Thoracic aorta (tissue), 2 donors: ENCODE results near the gene CENPF. TPM values are rescaled to one million over a fixed set of nuclear protein-coding genes. Genes with fewer than 3 reads are reported as not detected.
"Not testable (repeated sequence)": the region's sequence is repeated elsewhere in the genome, so short reads cannot be mapped to it uniquely, and the experiment has no call there.

Experiments used
- ATAC-seq: fragments of 150-250 bp; one replicate; pipeline ENCODE4 v1.8.0; 2017; ENCODE audit warnings: low read depth; ENCODE audit not compliant: insufficient number of reproducible peaks, low FRiP score
- DNase-seq: peaks from one replicate; pipeline ENCODE4 v3.0.0-alpha.2; 2020; ENCODE audit warnings: low spot score
- H3K27ac ChIP-seq, 2 donors: fragments of 200-600 bp; sonication (generic); 1 replicate in 1 of 2; 2 replicates in 1 of 2; pipeline ENCODE4 v1.5.1; 2016; ENCODE audit warnings: mild to moderate bottlenecking in 2 of 2, moderate library complexity in 2 of 2
- H3K27me3 ChIP-seq: fragments of 200-600 bp; sonication (generic); replicated peaks from 2 replicates; pipeline ENCODE4 v1.6.0; 2016; ENCODE audit warnings: mild to moderate bottlenecking; ENCODE audit not compliant: insufficient read depth
- H3K36me3 ChIP-seq: fragments of 200-600 bp; sonication (generic); one replicate; pipeline ENCODE4 v1.5.1; 2016
- H3K4me1 ChIP-seq, 2 donors: fragments of 200-600 bp; sonication (generic); 1 replicate in 1 of 2; 2 replicates in 1 of 2; pipeline versions ENCODE4 v1.5.1 to v1.6.0; 2016; ENCODE audit warnings: low read depth in 2 of 2, mild to moderate bottlenecking in 1 of 2; ENCODE audit not compliant: control insufficient read depth in 1 of 2
- H3K4me3 ChIP-seq: fragments of 200-600 bp; sonication (generic); 2 replicates; pipeline ENCODE4 v1.5.1; 2016; ENCODE audit warnings: mild to moderate bottlenecking
- H3K9me3 ChIP-seq: fragments of 200-600 bp; sonication (generic); 2 replicates; pipeline ENCODE4 v1.5.1; 2016
- CTCF ChIP-seq: fragments of 200-600 bp; sonication (generic); IDR thresholded peaks from one replicate; pipeline ENCODE4 v1.5.1; 2019; ENCODE audit warnings: antibody characterized with exemption
- total RNA-seq, 2 donors: library from RNA; depleted of rRNA; stranded (reverse); fragments of >200 nt; gene quantifications; one replicate each; pipeline versions ENCODE4 v1.1.0 to v1.2.3, GENCODE V29; 2016

CENPF gene
- total RNA-seq, 2 donors from 2014 or later, result under 0.01 to 1.8 TPM

DNA sequence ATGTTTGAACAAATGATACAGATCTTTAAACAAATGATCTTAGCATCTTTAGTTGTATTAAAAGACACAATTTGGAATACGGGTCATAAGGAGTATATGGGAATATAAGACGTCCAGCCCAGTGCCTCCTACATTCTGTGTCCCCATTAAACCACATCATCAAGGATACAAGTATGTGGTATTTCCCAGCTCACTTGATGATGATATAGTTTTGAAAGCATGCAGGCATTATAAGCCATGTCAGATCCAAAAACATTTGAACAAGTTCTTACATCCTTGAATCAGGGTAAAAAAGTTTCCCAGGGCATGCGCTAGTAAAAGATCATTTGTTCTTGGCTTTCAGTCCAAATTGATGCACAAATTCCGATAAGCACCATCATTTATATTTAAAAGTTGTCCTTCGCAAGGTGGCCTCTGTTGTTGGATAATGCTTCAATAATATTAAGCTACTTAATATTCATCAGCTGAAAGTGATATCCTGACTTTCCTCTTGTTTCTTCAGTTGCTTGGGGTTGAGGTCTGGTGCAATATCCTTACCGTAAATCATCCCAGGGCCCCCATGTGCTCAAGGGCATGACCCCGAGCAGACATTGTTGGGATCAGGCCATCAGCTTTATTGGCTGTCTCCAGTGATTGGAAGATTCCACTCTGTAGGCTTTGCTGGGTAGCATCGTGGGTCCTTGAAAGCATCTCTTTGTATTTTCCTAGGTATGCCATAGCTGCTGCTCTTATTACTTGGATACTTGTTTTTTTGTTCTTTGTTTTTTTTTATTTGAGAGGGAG lies 61.8 kb downstream of the CENPF start:
- no peak for DNase-seq
- H3K9me3 ChIP-seq, result no peaks in the 10 kb centered on the region
- no peak overlapping the region for H3K4me3 ChIP-seq
- H3K27me3 ChIP-seq, result no peaks in the 10 kb centered on the region
- no peaks in the 10 kb centered on the region for H3K36me3 ChIP-seq
- TF ChIP-seq CTCF, result no peak
- no peak overlapping the region for H3K27ac ChIP-seq
- no peak for ATAC-seq
- H3K4me1 ChIP-seq, result no peaks in the 10 kb centered on the region

DNA sequence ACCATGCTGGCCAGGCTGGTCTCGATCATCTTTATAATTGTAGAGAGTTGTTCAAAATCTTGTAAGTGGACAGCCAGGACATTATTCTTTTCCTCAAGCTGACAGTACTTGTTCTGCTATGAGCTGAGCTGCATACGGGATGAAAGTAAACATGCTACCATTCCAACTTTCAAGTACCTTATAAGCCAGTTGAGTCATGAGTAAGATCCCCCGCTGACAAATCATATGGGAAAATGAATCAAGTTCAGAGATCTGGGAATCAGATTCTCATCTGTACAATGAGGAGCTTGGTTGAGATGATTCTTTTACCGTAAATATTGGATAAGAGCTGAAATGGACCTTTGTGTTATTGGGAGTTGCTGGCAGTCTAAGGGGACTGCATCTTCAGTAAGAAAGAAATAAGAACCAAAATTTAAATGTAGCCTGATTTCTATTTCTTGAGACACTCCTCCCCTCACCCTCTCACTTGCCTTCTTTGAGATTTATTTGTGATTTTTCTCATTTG lies 62.7 kb downstream of the CENPF start:
- Histone ChIP-seq H3K27ac (no peak overlapping the region), H3K9me3 (no peaks in the 10 kb centered on the region), H3K36me3 (no peaks in the 10 kb centered on the region), H3K4me1 (no peaks in the 10 kb centered on the region), H3K4me3 (no peak overlapping the region), H3K27me3 (no peaks in the 10 kb centered on the region)
- ATAC-seq, result no peak
- no peak for TF ChIP-seq CTCF
- DNase-seq, result no peak

GRCh38 chr1:214666674-214667073 lies 63.7 kb downstream of the CENPF start:
- DNase-seq (no peak), ATAC-seq (no peak)
- TF ChIP-seq CTCF, result no peak

DNA sequence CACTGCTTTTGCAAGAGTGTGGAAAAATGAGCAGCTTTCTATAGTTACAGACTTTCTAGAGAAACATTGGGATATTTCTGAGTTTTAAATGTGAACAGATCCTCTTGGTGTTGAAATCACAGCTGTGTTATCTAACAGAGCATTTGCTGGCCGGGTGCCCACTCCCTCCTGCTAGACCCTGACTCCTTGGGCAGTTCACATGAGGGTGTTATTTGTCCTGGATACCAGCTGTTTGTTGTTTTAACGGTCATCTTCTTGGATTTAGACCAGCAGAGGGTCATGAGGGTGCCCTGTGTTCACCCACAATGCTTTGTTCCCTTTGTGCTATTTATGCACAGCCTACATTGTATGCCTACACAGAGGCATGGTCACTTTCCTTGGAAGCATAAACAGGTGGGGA lies 67.1 kb downstream of the CENPF start:
- TF ChIP-seq CTCF, result no peak
- DNase-seq (no peak), ATAC-seq (no peak)
- Histone ChIP-seq H3K4me3 (no peak overlapping the region), H3K9me3 (no peaks in the 10 kb centered on the region), H3K4me1 (no peaks in the 10 kb centered on the region), H3K36me3 (no peaks in the 10 kb centered on the region), H3K27me3 (no peaks in the 10 kb centered on the region), H3K27ac (no peak overlapping the region)

More at GRCh38 chr1:214666674-214667073, 63.7 kb downstream of the CENPF start:
- H3K4me1 ChIP-seq, result no peaks in the 10 kb centered on the region
- no peaks in the 10 kb centered on the region for H3K36me3 ChIP-seq
- no peak overlapping the region for H3K4me3 ChIP-seq
- H3K9me3 ChIP-seq, result no peaks in the 10 kb centered on the region
- no peaks in the 10 kb centered on the region for H3K27me3 ChIP-seq
- no peak overlapping the region for H3K27ac ChIP-seq

GRCh38 chr1:214673029-214673428 lies 70.0 kb downstream of the CENPF start:
- not testable (repeated sequence) for ATAC-seq, H3K4me3 ChIP-seq, H3K27ac ChIP-seq, H3K9me3 ChIP-seq, H3K4me1 ChIP-seq, H3K27me3 ChIP-seq, H3K36me3 ChIP-seq, DNase-seq

DNA sequence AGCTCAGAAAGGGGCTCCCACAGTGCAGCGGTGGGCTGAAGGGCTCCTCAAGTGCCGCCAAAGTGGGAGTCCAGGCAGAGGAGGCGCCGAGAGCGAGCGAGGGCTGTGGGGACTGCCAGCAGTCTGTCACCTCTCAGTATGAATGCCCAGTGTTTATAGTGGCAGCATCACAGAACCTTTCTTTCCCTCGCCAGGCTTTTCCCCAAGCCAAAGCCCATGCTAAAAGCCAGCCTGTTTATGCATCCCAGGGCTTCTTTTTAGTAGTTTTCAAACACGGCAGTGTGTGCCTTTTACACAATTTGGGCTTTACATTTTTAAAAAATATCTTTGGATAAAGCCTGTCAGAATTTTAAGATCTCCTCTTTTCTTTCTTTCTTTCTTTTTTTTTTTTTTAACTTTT lies 70.6 kb downstream of the CENPF start:
- DNase-seq, result no peak
- Histone ChIP-seq H3K9me3 (no peaks in the 10 kb centered on the region), H3K27ac (no peak overlapping the region), H3K36me3 (no peaks in the 10 kb centered on the region), H3K4me1 (no peaks in the 10 kb centered on the region), H3K4me3 (no peak overlapping the region), H3K27me3 (no peaks in the 10 kb centered on the region)
- no peak for TF ChIP-seq CTCF
- no peak for ATAC-seq

DNA sequence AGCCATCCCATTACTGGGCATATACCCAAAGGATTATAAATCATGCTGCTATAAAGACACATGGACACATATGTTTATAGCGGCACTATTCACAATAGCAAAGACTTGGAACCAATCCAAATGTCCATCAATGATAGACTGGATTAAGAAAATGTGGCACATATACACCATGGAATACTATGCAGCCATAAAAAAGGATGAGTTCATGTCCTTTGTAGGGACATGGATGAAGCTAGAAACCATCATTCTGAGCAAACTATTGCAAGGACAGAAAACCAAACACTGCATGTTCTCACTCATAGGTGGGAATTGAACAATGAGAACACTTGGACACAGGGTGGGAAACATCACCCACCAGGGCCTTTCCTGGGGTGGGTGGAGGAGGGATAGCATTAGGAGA lies 72.5 kb downstream of the CENPF start:
- not testable (repeated sequence) for H3K4me1 ChIP-seq, H3K4me3 ChIP-seq, DNase-seq, ATAC-seq, H3K27ac ChIP-seq, H3K36me3 ChIP-seq, H3K9me3 ChIP-seq, H3K27me3 ChIP-seq
